ENCODE results near the gene ARHGAP44.

- TF ChIP-seq CTCF (IDR thresholded peaks at IDR 0.05) (no peak), ZFX (IDR thresholded peaks at IDR 0.05; ENCODE audit: borderline replicate concordance) (no peak)
Measured at GRCh38 chr17:13036751-13037150, 247.5 kb downstream of the ARHGAP44 start.

Measured in 22Rv1 (cell line).